ENCODE measurements around the gene AFG3L2. TPM values are rescaled to one million over a fixed set of nuclear protein-coding genes. Genes with fewer than 3 reads are reported as not detected.
A peak's percentile ranks its signal among the peaks of the same experiment; 100 is the strongest.

Gene AFG3L2
- total RNA-seq, 2 donors from 2014 or later: 39.7 to 51.5 TPM

DNA sequence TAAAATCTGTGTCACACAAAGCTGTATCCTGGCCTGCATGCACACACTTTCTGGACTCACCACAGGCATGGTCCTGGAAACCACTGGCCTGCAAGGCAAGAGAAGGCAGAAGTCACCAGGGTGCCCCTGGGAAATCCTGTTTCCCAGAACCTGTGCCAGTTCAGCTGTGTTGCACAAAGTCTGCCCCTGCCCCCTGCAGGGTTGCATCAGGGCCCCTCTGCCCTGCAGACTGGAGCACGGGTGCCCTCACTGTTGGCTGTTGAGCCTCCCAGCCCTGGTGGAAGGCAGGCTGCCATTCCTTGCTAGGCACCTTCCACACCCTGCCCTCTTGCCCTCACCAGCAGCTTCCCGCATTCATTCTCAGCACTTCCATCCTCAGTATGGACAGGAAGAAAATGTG lies 86.9 kb downstream of the AFG3L2 start:
- DNase-seq (ENCODE audit: low spot score): no peak
- WGBS: 79% methylated on average over 2 of the region's 2 CpGs
- no peaks in the 10 kb centered on the region for H3K9me3 ChIP-seq
- H3K27me3 ChIP-seq (replicated peaks; ENCODE audit: insufficient read depth): no peaks in the 10 kb centered on the region
- no peak overlapping the region for H3K27ac ChIP-seq
- no peaks in the 10 kb centered on the region for H3K4me1 ChIP-seq (replicated peaks)
- no peak overlapping the region for H3K4me3 ChIP-seq
- intact Hi-C loops (cut with DNase I): no loop called here
- H3K36me3 ChIP-seq: no peaks in the 10 kb centered on the region
- TF ChIP-seq POLR2AphosphoS5 (IDR thresholded peaks at IDR 0.05) (no peak), CTCF (IDR thresholded peaks at IDR 0.05) (no peak), POLR2A (IDR thresholded peaks at IDR 0.05) (no peak)

DNA sequence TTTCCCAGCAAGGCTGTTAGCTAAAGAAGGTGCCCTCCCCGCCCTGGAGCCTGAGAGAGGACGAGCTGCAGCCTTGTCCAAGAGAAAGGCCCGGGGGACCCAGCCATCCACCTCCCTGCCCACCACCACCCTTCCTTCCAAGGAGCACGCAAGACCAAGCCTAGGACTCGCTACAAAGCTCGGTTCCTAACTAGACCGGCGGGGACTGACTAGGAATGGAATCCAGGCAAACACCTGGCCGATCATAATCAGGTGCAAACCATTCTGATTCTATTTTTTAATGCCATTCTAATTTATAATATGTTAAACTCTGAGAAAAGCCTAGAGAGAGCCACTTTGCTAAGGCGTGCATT lies 88.6 kb downstream of the AFG3L2 start:
- intact Hi-C loops (cut with DNase I): loop anchor here (1.0 kb wide), 1 partner anchor 19 kb away; no protein-coding TSS in a partner anchor
- H3K27me3 ChIP-seq (replicated peaks; ENCODE audit: insufficient read depth): no peaks in the 10 kb centered on the region
- H3K36me3 ChIP-seq: no peaks in the 10 kb centered on the region
- no peaks in the 10 kb centered on the region for H3K4me1 ChIP-seq (replicated peaks)
- H3K27ac ChIP-seq: peak overlapping the region in 1 of 2 donors; percentile 65
- no peak for TF ChIP-seq POLR2AphosphoS5 (IDR thresholded peaks at IDR 0.05)
- TF ChIP-seq CTCF (IDR thresholded peaks at IDR 0.05): no peak
- TF ChIP-seq POLR2A (IDR thresholded peaks at IDR 0.05): no peak
- H3K4me3 ChIP-seq: peak overlapping the region; percentile 30 to 33
- H3K9me3 ChIP-seq: no peaks in the 10 kb centered on the region
- DNase-seq (ENCODE audit: low spot score): no peak
- 16% methylated on average over 10 of the region's 10 CpGs for WGBS

- Histone ChIP-seq H3K36me3 (no peaks in the 10 kb centered on the region), H3K27ac (peak overlapping the region; percentile 65 to 75), H3K9me3 (no peaks in the 10 kb centered on the region), H3K4me3 (peak overlapping the region; percentile 30 to 33), H3K27me3 (replicated peaks; ENCODE audit: insufficient read depth) (no peaks in the 10 kb centered on the region), H3K4me1 (replicated peaks) (no peaks in the 10 kb centered on the region)
- intact Hi-C loops (cut with DNase I): loop anchor here (1.0 kb wide), 1 partner anchor 19 kb away; no protein-coding TSS in a partner anchor
- peak; percentile 47 for DNase-seq (ENCODE audit: low spot score)
- TF ChIP-seq CTCF (IDR thresholded peaks at IDR 0.05) (no peak), POLR2A (IDR thresholded peaks at IDR 0.05) (peak; percentile 63), POLR2AphosphoS5 (IDR thresholded peaks at IDR 0.05) (peak; percentile 67)
- WGBS: 1% methylated on average over 31 of the region's 41 CpGs
Measured at GRCh38 chr18:12287684-12288402, 89.2 kb downstream of the AFG3L2 start.

DNA sequence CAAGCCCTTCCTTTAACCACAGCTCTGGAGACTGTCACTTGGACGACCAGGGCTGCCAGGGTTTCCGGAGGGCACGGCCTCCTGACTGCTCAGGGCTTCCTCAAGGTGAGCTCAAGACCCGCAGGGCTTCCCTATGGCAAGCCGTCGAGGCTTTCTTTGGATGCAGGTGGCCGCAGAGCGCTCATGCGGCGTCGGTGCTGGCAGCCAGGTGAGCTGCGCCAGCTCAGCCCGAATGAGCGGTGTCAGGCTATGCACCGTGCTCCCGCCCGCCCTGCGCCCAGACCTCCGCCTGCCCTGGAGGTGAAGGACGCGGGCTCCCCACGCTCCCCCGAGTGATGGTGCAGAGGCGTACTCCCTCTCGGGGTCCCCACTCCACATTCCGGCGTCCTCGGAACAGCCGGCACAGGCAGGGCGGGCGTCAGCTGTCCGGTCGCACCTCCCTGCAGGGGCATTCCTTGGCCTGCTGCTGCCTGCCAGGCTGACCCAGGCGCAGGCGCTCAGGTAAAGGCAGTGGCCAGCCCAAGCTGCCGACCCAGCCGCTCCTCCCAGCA lies 89.8 kb downstream of the AFG3L2 start:
- intact Hi-C loops (cut with DNase I): no loop called here
- H3K4me3 ChIP-seq: peak overlapping the region; percentile 30 to 33
- H3K36me3 ChIP-seq: no peaks in the 10 kb centered on the region
- no peak for TF ChIP-seq POLR2AphosphoS5 (IDR thresholded peaks at IDR 0.05)
- no peak for TF ChIP-seq POLR2A (IDR thresholded peaks at IDR 0.05)
- no peak for TF ChIP-seq CTCF (IDR thresholded peaks at IDR 0.05)
- H3K4me1 ChIP-seq (replicated peaks): no peaks in the 10 kb centered on the region
- peak overlapping the region; percentile 65 to 75 for H3K27ac ChIP-seq
- DNase-seq (ENCODE audit: low spot score): no peak
- 51% methylated on average over 18 of the region's 37 CpGs for WGBS
- no peaks in the 10 kb centered on the region for H3K27me3 ChIP-seq (replicated peaks; ENCODE audit: insufficient read depth)
- no peaks in the 10 kb centered on the region for H3K9me3 ChIP-seq

DNA sequence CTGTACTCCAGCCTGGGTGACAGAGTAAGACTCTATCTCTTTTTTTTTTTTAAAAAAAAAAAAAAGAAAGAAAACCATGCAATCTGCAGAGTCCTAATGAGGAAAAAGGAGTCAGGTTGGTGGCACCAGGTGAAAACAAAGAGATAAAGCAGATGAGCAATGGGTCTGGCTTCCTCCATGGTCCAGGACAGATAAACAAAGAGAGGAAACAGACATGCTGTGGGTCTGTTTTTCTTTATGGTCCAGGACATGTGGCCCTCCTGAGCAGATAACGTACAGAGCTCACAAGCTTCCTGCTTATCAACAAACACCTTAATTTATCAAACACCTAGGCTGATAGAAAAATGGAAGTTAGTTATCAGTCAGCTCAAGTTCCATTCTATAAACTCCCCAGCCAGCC lies 93.4 kb downstream of the AFG3L2 start:
- no peak for TF ChIP-seq POLR2AphosphoS5 (IDR thresholded peaks at IDR 0.05)
- no peak for TF ChIP-seq CTCF (IDR thresholded peaks at IDR 0.05)
- TF ChIP-seq POLR2A (IDR thresholded peaks at IDR 0.05): no peak
- H3K9me3 ChIP-seq: no peaks in the 10 kb centered on the region
- no peaks in the 10 kb centered on the region for H3K36me3 ChIP-seq
- no peak for DNase-seq (ENCODE audit: low spot score)
- H3K27me3 ChIP-seq (replicated peaks; ENCODE audit: insufficient read depth): no peaks in the 10 kb centered on the region
- intact Hi-C loops (cut with DNase I): no loop called here
- no peak overlapping the region for H3K4me3 ChIP-seq
- no peaks in the 10 kb centered on the region for H3K4me1 ChIP-seq (replicated peaks)
- H3K27ac ChIP-seq: no peak overlapping the region
- WGBS: 70% methylated on average over 1 of the region's 1 CpG

Data from prostate gland (tissue), 2 donors.